GM20431 (cell line): ENCODE measurements around the gene DCP2.
"Not testable (repeated sequence)": the region's sequence is repeated elsewhere in the genome, so short reads cannot be mapped to it uniquely, and the experiment has no call there.

Source experiments
- in situ Hi-C: fragments of 300-500 bp; cut with MseI, MboI; formaldehyde crosslinking; loops from one replicate; pipeline ENCODE4 v1.15.0; 2020; ENCODE audit warnings: low sequenced_read_pairs; ENCODE audit not compliant: unreplicated experiment

Gene DCP2

DNA sequence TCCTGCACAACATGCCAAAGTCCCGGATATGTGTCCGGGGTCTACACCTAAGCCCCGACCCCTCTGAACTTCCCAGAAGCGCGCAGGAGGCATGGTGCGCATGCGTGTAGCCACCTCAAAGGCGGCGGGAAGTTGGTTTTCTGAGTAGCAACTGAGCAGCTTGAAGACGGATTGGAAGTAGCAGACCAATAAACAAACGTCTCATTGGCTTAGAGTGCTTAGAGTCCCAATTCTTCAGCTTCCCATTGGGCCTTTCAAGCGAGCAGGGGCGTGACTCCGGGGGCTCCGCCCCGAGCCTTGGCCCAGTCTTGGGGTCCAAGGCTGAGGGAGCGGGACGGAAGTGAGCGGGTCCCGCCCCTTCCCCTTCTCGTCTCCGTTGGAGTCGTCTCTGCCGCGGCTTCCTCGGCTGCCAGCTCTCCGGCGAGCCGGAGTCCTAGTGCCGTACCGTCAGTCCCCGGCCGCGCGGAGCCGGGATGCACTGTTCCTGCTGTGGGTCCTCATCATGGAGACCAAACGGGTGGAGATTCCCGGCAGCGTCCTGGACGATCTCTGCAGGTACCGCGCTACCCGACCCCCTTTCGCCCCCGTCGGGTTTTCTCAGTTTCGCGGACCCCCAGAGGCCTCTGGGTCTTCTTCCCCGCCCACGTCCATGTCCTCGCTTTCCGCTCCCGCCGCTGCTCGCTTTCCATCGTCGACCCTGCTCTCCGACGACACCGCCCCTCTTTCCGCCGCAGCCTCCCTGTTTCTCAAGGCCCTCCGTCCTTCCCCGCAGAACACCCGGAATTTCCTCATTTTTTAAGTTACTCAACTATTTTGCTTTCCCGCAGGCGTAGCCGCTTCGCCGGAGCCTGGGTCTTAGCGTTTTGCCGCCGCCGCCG, at the start of gene DCP2:
DCP2 (plus strand) TSS at position 367 of the 878 bp plus-strand sequence; CDS start at position 503, 136 bp downstream.
- in situ Hi-C loops, result loop anchor here (25.0 kb wide), 1 partner anchor 536 kb away; the partner anchor contains the start of gene YTHDC2

DNA sequence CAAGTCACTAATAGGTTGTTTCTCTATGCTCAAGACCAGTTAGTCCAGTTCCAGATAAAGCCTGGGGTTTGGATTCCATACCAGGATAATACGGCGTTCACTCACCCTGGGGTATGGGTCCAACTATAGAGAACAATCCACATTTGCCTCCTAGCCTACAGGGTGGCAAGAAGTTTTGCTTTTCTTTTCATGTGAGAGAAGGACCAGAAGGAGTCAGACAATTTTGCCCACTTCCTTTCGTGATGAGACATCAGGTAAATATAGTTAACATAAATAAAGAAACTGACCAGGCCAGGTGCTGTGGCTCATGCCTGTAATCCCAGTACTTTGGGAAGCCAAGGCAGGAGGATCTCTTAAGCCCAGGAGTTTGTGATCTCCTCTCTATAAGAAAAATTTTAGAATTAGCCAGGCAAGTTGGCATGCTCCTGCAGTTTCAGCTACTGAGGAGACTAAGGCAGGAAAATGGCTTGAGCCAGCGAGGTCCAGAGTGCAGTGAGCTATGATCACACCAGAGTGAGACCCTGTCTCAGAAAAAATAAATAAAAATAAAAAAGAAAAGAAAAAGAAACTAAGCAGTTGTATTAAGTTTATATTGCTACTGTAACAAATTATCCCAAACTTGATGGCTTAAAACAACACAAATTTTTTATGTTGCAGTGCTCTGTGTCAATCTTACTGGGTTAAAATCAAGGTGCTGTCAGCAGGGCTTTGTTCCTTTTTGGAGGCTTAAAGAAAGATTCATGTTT, 47.1 kb upstream of the DCP2 start:
- in situ Hi-C loops, result no loop called here

DNA sequence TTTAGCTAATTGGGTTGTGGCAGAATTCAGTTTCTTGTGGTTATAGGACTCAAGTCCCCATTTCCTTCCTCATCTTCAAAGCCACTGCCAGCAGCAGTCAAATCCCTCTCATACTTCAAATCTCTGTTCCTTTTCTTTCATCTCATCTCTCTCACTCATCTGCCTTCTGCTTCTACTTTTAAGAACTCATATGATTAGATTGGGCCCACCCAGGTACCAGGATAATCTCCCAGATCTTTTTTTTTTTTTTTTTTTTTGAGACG, 46.6 kb upstream of the DCP2 start:
- in situ Hi-C loops, result no loop called here

DNA sequence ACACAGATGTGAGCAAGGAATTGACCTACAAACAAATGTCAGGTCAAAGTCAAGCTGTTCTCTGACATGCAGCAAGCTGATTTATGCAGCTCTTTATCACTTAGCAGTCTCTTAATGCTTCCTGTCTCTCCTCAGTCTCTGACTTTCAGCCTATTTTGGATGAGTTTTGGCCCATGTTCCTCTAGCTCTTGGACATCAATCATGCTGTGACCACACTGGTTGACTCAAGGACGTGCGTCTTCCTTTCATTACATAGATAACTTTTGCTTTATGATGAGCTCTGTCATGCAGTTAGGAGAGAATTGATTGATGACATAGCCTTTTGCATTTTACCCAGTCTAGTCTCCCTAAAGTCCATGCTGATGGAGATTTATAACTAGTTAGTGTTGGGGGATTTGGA, 45.1 kb upstream of the DCP2 start:
- in situ Hi-C loops, result no loop called here

DNA sequence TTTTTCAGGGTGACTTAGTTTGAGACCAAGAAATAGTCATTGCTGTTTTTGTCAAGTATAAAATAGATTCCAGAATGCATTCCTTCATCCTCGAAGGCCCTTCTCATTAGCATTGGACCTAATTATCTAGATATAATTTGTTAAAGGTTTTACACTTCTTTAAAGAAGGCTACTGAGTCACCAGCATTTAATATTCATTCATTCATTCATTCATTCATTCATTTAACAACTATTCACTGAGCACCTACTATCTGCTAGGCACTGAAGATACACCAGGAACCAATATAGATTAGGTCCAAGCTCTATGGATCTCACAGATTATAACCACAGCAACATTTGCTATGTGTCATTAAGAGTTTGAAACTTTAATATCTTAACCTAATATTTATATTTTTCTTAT, 43.5 kb upstream of the DCP2 start:
- in situ Hi-C loops, result no loop called here

DNA sequence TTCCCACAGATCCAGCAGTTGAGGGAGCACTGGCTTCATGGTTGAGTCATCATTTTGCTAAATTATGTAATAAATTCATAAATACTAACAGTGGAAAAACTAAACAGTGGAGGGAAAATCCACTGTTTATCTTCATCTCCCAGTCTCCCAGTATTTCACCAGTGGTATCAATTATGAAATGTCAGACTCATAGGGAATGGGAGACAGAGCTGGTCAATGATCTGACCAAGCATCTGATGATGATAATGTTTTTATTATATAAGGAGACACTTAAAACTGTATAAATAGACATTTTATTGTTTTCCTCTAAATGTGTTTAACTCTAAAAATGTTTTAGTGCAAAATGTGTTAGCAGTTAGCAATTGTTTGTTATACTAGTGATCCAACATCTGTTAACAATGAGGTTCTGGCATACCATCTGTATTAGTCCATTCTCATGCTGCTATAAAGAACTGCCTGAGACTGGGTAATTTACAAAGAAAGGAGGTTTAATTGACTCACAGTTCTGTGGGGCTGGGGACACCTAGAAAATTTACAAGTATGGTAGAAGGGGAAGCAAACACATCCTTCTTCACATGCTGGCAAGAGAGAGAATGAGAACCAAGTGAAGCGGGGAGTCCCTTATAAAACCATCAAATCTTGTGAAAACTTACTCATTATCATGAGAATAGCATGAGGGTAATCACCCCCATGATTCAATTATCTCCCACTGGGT, 42.8 kb upstream of the DCP2 start:
- in situ Hi-C loops, result no loop called here

DNA sequence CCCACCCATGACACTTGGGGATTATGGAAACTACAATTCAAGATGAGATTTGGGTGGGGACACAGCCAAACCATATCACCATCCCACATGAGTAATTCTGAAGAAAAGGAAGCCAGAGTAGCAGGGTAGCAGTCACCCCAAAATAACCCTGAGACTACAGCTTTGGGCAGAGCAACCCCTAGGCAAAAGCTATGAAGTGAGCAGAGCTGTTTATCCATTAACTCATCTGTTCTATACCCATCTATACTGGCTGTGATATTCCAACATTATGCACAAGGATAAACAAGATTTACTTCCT, 42.3 kb upstream of the DCP2 start:
- in situ Hi-C loops, result no loop called here

- in situ Hi-C loops, result no loop called here
Observed at GRCh38 chr5:112935675-112936074, 40.9 kb upstream of the DCP2 start.

DNA sequence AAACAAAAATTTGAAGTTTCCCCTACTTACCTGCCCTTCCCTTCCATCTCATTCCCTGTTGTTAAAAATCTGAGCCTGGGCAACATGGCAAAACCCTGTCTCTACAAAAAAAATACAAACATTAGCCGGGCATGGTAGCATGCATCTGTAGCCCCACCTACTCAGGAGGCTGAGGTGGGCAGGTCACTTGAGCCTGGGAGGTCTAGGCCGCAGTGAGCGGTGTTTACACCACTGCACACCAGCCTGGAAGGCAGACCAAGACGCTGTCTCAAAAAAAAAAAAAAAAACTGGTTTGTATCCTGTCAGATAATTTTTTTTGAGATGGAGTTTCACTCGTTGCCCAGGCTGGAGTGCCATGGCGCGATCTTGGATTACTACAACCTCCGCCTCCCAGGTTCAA, 38.3 kb upstream of the DCP2 start:
- in situ Hi-C loops, result no loop called here

DNA sequence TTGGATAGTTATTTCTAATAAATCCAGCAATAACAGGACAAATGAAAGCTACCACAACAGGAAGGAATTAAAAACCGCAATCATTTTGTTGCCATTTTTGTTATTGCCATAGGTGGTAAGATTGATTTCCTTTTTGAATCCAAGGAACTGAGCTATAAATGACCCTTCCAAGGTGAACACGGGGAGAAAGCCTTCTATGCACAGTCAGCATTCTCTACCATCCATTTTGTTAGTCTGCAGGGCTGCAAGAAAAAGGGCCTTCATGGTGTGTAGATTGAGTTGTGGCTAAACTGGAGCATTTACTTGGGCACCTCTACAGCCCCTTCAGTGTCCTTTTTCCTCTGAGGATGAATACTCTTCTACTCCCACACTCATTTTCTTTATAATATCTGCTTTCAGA, 35.9 kb upstream of the DCP2 start:
- in situ Hi-C loops, result no loop called here

DNA sequence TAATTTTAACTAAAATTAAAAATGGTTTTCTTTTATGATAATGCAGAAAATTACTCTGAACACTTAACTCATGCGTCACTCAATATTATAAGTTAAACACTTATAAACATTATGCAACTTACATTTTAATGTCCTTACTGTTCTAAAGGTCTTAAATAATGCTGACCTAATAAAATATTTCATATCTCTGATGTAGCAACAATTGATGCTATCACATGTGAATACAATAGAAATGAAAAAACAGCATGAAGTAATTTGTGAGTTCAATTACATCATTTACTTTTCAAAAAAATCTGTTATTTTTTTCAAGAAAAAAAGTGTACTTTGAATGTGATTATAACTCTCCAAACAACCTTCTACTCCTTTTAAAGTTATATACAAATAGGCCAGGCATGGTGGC, 28.1 kb upstream of the DCP2 start:
- in situ Hi-C loops, result no loop called here

GRCh38 chr5:112951124-112951702, 25.4 kb upstream of the DCP2 start:
- in situ Hi-C loops, result no loop called here

DNA sequence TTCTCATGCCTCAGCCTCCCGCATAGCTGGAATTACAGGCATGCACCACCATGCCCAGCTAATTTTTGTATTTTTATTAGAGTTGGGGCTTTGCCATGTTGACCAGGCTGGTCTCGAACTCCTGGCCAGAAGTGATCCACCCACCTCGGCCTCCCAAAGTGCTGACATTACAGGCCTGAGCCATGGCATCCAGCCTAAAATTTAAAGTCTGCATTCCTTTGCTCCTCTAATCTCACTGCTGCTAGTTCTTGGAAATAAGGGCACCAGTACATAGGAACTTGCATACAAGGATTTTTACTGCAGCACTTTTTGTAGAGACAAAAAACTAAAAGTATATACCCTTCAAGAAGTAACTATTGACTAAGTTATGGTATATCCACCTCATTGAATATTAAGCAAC, 20.0 kb upstream of the DCP2 start:
- in situ Hi-C loops, result no loop called here

DNA sequence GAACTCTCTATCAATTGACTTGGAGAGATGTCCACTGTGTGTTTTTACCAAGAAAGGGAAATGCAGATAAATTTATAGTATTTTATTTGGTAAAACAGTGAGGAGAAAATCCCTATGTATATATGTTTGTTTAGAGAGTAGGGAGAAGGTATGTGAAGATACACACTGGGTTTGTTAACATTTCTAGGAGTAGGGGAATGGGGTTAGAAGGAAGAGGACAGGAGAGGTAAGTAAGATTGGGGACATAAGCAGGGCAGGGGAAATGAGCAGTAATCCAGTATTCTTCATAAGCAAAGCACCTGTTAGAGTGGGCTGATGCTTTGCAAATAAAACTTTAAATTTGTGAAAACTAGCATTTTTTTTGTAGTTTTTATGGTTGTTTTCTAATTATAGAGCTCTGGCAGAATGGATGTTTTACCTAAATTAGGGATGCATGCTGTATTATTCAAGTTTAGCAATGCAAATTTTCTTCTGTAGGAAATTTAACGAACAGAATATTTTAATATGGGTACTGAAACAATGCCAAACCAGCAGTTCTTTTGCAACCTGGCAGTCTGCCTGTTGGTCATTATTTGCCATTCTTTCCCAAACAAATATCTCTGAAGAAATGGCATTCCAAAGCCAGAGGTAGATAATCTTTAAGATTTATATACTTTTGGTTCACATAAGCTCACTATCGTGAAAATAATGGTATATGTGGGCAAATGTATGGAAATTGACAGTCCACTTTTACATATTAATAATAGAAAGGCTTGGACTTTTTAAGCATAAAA, 19.4 kb upstream of the DCP2 start:
- in situ Hi-C loops, result no loop called here

- in situ Hi-C loops, result no loop called here
Observed at GRCh38 chr5:112958093-112959088, 18.2 kb upstream of the DCP2 start.

DNA sequence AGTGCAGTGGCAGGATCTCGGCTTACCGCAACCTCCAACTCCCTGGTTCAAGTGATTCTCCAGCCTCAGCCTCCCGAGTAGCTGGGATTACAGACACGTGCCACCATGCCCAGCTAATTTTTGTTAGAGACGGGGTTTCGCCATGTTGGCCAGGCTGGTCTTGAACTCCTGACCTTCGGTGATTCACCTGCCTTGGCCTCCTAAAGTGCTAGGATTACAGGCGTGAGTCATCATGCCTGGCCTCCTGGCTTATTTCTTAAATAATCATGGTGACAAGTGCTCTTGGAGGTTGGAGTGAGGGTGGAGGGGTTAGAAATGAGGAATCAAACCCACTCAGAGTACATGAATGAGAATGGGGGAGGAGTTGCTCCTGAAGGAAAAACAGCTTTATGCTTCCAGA, 16.7 kb upstream of the DCP2 start:
- in situ Hi-C loops, result not testable (repeated sequence)

- in situ Hi-C loops, result no loop called here
Observed at GRCh38 chr5:112960315-112960714, 16.3 kb upstream of the DCP2 start.

DNA sequence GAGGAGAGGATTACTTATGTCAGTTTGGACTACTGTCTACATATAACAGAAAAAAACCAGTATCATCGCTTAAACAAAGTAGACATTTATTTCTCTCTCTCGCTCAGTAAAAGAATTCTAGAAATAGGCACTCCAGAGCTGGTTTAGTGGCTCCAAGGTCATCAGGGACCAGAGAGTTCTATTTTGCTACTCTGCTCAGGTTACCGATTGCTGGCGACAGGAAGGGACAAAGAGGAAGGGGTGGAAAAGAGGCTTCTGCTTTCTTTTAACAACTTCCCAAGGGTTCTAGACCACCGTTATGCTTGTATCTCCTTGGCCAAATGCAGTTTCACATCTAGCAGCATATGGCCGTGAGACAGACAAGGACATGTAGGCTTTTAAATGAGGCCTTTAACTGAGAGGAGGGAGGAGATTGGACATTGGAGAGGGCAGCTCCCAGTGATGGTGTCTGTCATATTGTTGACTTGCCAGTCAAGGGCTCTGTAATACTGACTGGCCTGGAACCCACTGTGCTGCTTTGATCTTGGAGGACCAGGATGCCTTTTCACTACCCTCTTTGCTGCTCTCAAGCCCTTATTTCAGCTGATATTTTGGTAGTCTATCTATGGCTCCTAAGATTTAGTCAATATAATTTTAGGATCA, 15.6 kb upstream of the DCP2 start:
- in situ Hi-C loops, result no loop called here

DNA sequence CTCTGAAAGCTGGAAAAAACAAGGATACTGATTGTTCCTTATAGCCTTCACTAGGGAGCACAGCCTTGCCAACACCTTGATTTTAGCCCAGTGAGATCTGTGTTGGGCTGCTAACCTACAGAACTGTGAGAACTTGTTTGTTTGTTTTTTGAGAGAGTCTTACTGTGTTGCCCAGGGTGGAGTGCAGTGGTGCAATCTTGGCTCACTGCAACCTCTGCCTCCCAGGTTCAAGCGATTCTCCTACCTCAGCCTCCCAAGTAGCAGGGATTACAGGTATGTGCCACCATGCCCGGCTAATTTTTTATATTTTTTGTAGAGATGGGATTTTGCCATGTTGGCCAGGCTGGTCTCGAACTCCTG, 13.2 kb upstream of the DCP2 start:
- in situ Hi-C loops, result not testable (repeated sequence)
